Measurements from ENCODE around the gene AURKAIP1. TPM values are rescaled to one million over a fixed set of nuclear protein-coding genes. Genes with fewer than 3 reads are reported as not detected.

The AURKAIP1 gene
- total and polyA plus RNA-seq, 2 of the 4 experiments (the other 2 are of a cell fraction): 45.7 to 107 TPM

- BruUV-seq (replicated peaks): no TSS peak
- no peaks in the 10 kb centered on the region for H3K9me1 ChIP-seq (ENCODE audit: insufficient read depth, low read length)
- H3K79me1 ChIP-seq (ENCODE audit: low read depth in 1 of 2, low read length in 2 of 2): peaks cover 17 to 58% of the 10 kb centered on the region in 2 experiments
- TF ChIP-seq FOS (IDR thresholded peaks at IDR 0.05; ENCODE audit: low read depth, low read length) (no peak), MAFK (IDR thresholded peaks at IDR 0.05; ENCODE audit: low read depth, low read length) (no peak), SMC3 (IDR thresholded peaks at IDR 0.05; ENCODE audit: low read depth, low read length) (no peak), USF2 (IDR thresholded peaks at IDR 0.05; ENCODE audit: low read depth, low read length) (no peak), CHD1 (IDR thresholded peaks at IDR 0.05; ENCODE audit: low read depth, low read length) (no peak), MAZ (IDR thresholded peaks at IDR 0.05; ENCODE audit: borderline replicate concordance, low read depth, low read length) (no peak), MXI1 (IDR thresholded peaks at IDR 0.05; ENCODE audit: borderline replicate concordance, low read depth, low read length) (no peak), RAD21 (IDR thresholded peaks at IDR 0.05; ENCODE audit: low read length) (no peak), CEBPB (IDR thresholded peaks at IDR 0.05; ENCODE audit: low read depth, low read length) (no peak), NFE2L2 (IDR thresholded peaks at IDR 0.05; ENCODE audit: low read depth, low read length) (no peak), CTCF (conservative IDR thresholded peaks at IDR 0.05; ENCODE audit: low read depth, low read length) (no peak), BHLHE40 (IDR thresholded peaks at IDR 0.05; ENCODE audit: low read depth, low read length) (no peak), RCOR1 (IDR thresholded peaks at IDR 0.05; ENCODE audit: insufficient replicate concordance, low read length) (no peak), ELK1 (IDR thresholded peaks at IDR 0.05; ENCODE audit: borderline replicate concordance, low read depth, low read length) (no peak), POLR2A (IDR thresholded peaks at IDR 0.05; ENCODE audit: low read depth, low read length) (no peak), RFX5 (IDR thresholded peaks at IDR 0.05; ENCODE audit: low read depth, low read length) (no peak)
- H4K91ac ChIP-seq (ENCODE audit: insufficient read depth, low read depth, low read length): no peak overlapping the region
- H2BK15ac ChIP-seq (ENCODE audit: low read depth, low read length): no peak overlapping the region
- H3K23ac ChIP-seq (ENCODE audit: low read depth, low read length): no peak overlapping the region
- H3K4me3 ChIP-seq (ENCODE audit: insufficient read depth, low read depth, low read length): no peak overlapping the region
- no peak overlapping the region for H3K56ac ChIP-seq (ENCODE audit: extremely low read depth, insufficient read depth, low read length)
- ChIA-PET CTCF (no interaction called here), POLR2A (ENCODE audit: unreplicated experiment) (no interaction called here)
- dilution Hi-C loops (cut with HindIII; ENCODE audit: low sequenced_read_pairs, unreplicated experiment): no loop called here
- no peak overlapping the region for H3K18ac ChIP-seq (ENCODE audit: low read depth, low read length)
- H2AK5ac ChIP-seq (ENCODE audit: low read depth, low read length): no peak overlapping the region
- no peaks in the 10 kb centered on the region for H3K9me3 ChIP-seq (ENCODE audit: control insufficient read depth, insufficient read depth, low read length)
- no peak overlapping the region for H4K5ac ChIP-seq (ENCODE audit: low read depth, low read length)
- no peak overlapping the region for H2AK9ac ChIP-seq (replicated peaks; ENCODE audit: low read depth, low read length, poor library complexity)
- ATAC-seq (ENCODE audit: low read depth) (no peak), DNase-seq (no peak)
- no peak overlapping the region for H3K4ac ChIP-seq (ENCODE audit: low read depth, low read length)
- no peak overlapping the region for H4K8ac ChIP-seq (ENCODE audit: low read depth in 2 of 2, low read length in 2 of 2)
- H2BK120ac ChIP-seq (ENCODE audit: low read depth, low read length): no peak overlapping the region
- in situ Hi-C loops (cut with MboI; ENCODE audit: low sequenced_read_pairs): no loop called here
- H2BK5ac ChIP-seq (ENCODE audit: low read depth, low read length, poor library complexity, severe bottlenecking): no peak overlapping the region
- intact Hi-C loops (cut with micrococcal nuclease): no loop called here
- H3K36me3 ChIP-seq (ENCODE audit: control insufficient read depth, insufficient read depth, low read length): peaks cover 53% of the 10 kb centered on the region
- WGBS, 2 experiments (ENCODE audit: extremely low coverage in 2 of 2, insufficient read length in 1 of 2): 100% methylated on average over 5 of the region's 11 CpGs; no CpG with 5 or more reads in 1 of the 2 experiments
- H3K4me2 ChIP-seq (ENCODE audit: low read depth, low read length): no peak overlapping the region
- H3K27me3 ChIP-seq (ENCODE audit: control insufficient read depth, insufficient read depth, low read length): no peaks in the 10 kb centered on the region
- H3K27ac ChIP-seq (ENCODE audit: insufficient read depth, low read length): no peak overlapping the region
- H2BK20ac ChIP-seq (ENCODE audit: low read depth, low read length): no peak overlapping the region
- H3K9ac ChIP-seq (ENCODE audit: low read depth, low read length): no peak overlapping the region
- H3K4me1 ChIP-seq (ENCODE audit: control insufficient read depth, insufficient read depth, low read length): peaks cover 7% of the 10 kb centered on the region
- H3K14ac ChIP-seq (replicated peaks; ENCODE audit: low read depth, low read length): no peak overlapping the region
- H2AFZ ChIP-seq (replicated peaks; ENCODE audit: low read length, poor library complexity): no peak overlapping the region
- peaks cover 29% of the 10 kb centered on the region; the same call in 1 of the 2 replicates for H4K20me1 ChIP-seq (ENCODE audit: insufficient read depth, low read length)
Observed at GRCh38 chr1:1395166-1395565, 20.2 kb upstream of the AURKAIP1 start.
